HG03354 (cell line): ENCODE measurements around the gene SLC44A3.
"Not testable (repeated sequence)": the region's sequence is repeated elsewhere in the genome, so short reads cannot be mapped to it uniquely, and the experiment has no call there.

Source experiments
- ATAC-seq: cut with Tn5 transposase; IDR thresholded peaks from one replicate; pipeline ENCODE4 v1.9.1; 2021; ENCODE audit warnings: mild to moderate bottlenecking; ENCODE audit not compliant: unreplicated experiment, poor library complexity, severe bottlenecking

The SLC44A3 gene

GRCh38 chr1:94831641-94832040 is 11.5 kb downstream of the SLC44A3 start:
- ATAC-seq = no peak

GRCh38 chr1:94832446-94832845 is 12.3 kb downstream of the SLC44A3 start:
- ATAC-seq = no peak

- ATAC-seq = no peak
Measured at GRCh38 chr1:94832931-94833585, 12.9 kb downstream of the SLC44A3 start.

- no peak for ATAC-seq
Measured at GRCh38 chr1:94836891-94837290, 16.7 kb downstream of the SLC44A3 start.

GRCh38 chr1:94840381-94840780 is 20.2 kb downstream of the SLC44A3 start:
- not testable (repeated sequence) for ATAC-seq

GRCh38 chr1:94840808-94841207 is 20.7 kb downstream of the SLC44A3 start:
- ATAC-seq = no peak

GRCh38 chr1:94843430-94843829 is 23.3 kb downstream of the SLC44A3 start:
- ATAC-seq = no peak

- ATAC-seq = no peak
Measured at GRCh38 chr1:94843846-94844245, 23.7 kb downstream of the SLC44A3 start.

- no peak for ATAC-seq
Measured at GRCh38 chr1:94846308-94846707, 26.2 kb downstream of the SLC44A3 start.

- ATAC-seq = no peak
Measured at GRCh38 chr1:94851571-94851970, 31.4 kb downstream of the SLC44A3 start.

- no peak for ATAC-seq
Measured at GRCh38 chr1:94852788-94853187, 32.6 kb downstream of the SLC44A3 start.

- peak; percentile 99 for ATAC-seq
Measured at GRCh38 chr1:94854458-94855306, 34.5 kb downstream of the SLC44A3 start.

GRCh38 chr1:94855307-94855700 is 35.1 kb downstream of the SLC44A3 start:
- no peak for ATAC-seq

GRCh38 chr1:94856004-94856403 is 35.8 kb downstream of the SLC44A3 start:
- no peak for ATAC-seq

GRCh38 chr1:94856868-94857267 is 36.7 kb downstream of the SLC44A3 start:
- no peak for ATAC-seq

- ATAC-seq = no peak
Measured at GRCh38 chr1:94858276-94858675, 38.1 kb downstream of the SLC44A3 start.

GRCh38 chr1:94859174-94859573 is 39.0 kb downstream of the SLC44A3 start:
- no peak for ATAC-seq

GRCh38 chr1:94862718-94863117 is 42.6 kb downstream of the SLC44A3 start:
- no peak for ATAC-seq

- ATAC-seq = no peak
Measured at GRCh38 chr1:94863297-94863911, 43.2 kb downstream of the SLC44A3 start.

GRCh38 chr1:94863919-94864318 is 43.8 kb downstream of the SLC44A3 start:
- no peak for ATAC-seq

- no peak for ATAC-seq
Measured at GRCh38 chr1:94864821-94865220, 44.7 kb downstream of the SLC44A3 start.
